Activated T-helper 1 cell treated with anti-CD3 and anti-CD28 coated beads, Interleukin-2, amount 50 U/mL, for 16 hours (primary cell): ENCODE data around the gene BRD2.
"Not testable (repeated sequence)": the region's sequence is repeated elsewhere in the genome, so short reads cannot be mapped to it uniquely, and the experiment has no call there.

ENCODE experiments used
- DNase-seq, 2 donors: peaks; one replicate each; pipeline ENCODE4 v3.0.0-alpha.2; 2020; ENCODE audit warnings: low read depth in 1 of 2, low spot score in 1 of 2

The BRD2 gene

DNA sequence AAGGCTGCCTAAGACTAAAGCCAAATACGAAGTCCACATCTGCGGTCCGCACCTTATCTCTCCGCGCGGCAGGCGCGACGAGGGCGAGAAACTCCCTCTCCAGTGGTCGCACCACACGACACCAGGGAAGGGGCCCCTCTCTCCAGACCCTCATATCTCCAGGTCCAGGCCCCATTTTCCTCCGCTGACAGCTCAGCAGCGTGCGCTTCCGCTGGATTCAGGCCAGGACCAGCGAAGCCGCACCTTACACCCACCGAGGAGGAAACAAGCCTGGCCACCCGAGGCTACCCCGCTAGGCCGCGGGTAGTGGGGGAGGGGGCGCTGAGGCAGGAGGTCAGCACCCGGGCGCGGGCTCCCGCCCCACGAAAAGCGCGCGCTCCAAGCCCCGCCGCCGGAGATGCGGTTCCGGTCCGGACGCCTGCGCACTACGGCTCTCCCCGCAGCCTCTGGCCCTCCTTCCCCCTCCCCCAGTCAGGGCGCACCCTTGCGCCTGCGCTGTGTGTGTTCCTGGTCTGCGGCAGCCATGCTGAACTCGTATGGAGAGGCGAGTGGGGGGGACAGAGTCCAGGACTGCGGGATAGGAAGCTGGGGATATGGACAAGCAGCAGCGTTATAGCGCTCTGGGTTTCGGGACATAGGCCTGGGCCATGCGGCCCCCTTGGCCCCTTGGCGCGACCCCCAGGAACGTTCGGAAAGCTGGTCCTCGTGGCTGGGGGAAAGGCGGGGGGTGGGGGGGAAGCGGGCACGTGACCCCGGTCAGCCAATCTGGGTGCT, at the start of gene BRD2:
TSS of gene BRD2 (plus strand) at position 502 of the 774 bp plus-strand sequence. CDS start 4,305 bp downstream, outside the sequence.
- peak; percentile 91 to 97 for DNase-seq

DNA sequence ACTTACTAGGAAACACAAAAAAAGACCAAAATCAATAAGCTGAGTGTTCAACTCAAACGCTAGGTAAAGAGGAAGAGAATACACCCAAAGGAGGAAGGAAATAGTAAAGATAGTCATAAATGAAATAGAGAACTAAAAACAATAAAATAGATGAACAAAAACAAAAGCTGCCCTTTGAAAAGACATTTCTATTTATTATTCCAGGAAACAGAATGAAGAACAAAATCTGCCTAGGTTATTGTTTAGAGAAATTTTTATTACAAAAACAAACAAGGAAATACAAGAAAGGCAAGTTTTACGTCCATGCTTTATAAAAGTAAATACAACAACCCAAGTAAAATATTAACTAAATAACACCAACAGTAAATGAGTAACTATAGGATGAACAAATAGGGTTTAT, 47.7 kb upstream of the BRD2 start:
- no peak for DNase-seq

DNA sequence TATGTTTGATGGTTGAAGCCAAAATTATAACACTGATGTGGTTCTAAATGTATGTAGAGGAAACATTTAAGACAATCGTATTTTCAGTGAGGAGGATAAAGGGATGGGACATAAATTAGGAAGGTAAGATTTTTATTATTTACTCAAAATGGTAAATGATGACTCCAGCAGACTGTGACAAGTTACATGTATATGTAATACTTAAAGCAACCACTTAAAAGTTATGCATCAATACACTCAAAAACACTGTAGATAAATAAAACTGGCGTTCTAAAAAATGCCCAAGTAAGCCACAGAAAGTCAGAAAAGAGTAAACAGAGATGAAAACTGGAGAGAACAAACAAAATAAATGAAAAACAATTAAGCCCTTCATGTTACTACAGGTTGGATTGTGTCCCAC, 46.3 kb upstream of the BRD2 start:
- no peak for DNase-seq

DNA sequence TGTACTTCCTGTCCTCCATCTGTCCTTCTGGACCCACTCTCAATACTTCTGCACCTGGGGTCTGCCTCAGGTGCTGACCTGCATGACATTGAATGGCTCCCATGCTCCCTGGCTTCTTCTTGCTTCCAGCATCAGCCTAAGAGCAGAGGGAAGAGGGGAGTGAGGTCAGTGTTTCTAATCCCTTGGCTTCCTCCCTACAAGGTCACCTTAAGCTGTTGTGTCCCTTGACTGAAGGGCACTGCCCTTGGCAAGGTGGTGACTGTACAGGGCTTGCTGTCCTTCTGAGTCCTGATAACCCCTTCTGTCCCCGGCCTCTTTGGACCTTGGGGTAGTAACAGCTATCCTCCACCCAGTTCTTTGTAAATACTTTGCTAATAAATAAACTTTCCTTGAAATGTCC, 37.2 kb upstream of the BRD2 start:
- DNase-seq: no peak

DNA sequence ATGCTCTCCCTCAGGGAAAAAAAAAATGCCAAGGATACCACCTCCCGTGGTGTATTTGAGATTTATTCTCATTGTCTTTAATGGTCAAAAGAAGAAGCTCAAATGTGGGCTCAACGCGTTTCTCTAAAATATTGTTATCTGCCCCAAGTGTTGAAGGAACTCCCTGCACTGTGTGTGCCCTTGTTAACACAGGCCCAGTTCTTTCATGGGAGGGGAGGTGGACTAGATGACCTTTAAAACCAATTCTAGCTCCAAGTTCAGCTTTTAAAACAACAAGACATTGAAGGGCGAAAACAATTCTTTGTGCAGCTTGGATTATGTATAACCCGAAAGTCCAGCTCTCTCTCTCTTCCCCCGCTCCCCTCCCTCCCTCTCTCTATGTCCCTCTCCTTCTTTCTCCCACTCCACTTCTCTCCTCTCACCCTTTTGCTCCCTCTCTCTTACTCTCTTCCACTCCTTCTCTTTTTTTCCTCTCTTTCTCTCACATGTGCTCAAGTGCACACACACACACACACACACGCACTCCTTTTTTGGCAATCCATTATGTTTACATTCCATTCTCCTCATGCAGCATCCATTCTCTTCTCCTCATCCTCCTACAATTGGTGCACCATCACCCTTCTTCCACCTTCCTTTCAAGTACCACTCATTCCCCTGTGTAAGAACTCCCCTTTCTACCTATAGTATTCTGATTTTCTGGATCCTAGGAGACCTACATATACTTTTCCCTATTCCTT, 36.1 kb upstream of the BRD2 start:
- no peak for DNase-seq

DNA sequence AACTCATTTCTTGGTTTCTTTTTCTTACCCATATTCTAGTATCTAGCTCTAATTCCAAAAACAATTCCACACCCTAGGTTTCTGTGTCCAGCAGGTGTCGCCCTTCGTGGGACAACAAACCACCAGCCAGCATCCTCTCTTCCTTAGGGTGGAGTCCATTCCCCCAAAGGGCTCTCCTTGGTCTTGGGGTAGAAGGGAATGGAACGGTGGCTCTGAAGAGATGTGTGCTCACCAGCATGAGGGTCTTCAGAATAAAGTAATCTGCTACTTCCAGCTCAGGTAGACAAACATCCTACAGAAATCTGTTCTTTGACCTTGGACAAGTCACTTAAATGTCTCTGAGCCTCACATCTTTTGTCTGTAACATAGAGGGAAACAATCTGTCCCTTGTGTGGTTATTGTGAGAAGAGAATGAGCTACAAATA, 34.7 kb upstream of the BRD2 start:
- DNase-seq: peak; percentile 59 to 64

DNA sequence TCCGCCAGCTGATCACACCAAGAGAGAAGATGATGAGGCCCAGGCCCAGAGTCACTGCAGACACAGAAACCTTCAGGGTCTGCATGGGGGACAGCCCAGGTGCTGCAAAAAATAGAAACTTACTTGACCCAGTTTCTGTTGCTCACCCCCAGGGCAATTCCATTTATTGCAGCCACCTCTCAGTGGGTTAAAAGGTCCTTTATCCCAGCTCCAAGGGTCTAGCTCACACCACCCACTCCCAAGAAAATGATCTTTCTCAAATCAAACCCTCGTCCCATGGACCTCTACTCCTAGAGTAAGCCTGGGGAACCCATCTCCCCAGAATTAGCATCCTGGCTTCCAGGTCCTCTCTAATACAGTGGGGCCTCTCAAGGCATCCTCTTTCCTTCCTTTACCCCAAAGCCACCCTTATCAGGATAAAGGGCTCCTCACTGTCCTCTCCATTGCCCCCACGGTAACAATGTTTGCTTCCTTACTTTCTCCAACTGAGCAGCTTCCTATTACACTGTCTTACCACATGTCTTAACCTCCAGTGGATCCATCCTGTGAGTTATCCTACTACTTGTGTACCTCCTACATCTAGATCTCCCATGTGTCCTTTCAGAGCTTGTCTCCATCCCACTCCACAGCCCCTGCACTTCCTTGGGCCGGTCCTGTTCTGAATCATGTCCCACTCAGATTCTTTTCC, 32.7 kb upstream of the BRD2 start:
- DNase-seq: no peak

DNA sequence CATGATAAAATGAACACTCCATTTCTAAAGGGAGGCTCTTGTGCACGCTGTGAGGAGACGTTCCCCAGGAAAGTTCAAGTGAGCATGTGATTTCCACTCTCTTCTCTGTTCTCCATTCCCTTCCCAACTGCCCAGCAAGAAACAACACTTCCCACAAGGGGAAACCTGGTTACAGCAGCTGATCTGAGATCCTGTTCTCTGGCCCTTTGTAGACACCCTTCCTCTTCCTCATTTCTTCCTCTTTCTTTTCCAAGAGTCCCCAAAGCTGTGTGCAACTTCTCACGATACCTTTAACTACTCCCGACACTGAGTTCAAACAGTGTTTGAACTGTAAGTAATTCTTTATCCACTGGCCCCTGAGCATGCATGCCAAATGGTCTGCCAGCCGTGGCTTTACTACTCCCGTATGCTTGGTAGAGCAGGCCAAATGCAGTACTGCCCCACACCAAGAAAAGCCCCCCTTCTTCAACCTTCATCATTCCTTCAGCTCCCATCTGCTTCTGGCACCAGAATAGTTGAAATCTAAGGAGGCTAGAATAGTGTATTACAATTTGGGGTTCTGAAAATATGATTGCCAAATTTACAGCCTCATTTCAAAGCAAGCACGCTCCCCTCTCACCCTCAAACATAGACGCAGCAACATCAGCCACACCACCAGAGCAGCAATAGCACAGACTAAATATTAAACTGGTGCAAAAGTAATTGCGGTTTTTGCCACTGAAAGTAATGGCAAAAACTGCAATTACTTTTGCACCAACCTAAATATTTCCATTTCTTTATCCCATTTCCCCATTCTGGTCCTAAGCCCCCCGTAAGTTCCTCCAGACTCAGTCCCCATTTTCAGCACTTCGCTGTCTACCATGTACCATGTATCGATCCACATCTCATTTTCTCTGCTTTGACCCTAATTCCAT, 31.9 kb upstream of the BRD2 start:
- DNase-seq: no peak

DNA sequence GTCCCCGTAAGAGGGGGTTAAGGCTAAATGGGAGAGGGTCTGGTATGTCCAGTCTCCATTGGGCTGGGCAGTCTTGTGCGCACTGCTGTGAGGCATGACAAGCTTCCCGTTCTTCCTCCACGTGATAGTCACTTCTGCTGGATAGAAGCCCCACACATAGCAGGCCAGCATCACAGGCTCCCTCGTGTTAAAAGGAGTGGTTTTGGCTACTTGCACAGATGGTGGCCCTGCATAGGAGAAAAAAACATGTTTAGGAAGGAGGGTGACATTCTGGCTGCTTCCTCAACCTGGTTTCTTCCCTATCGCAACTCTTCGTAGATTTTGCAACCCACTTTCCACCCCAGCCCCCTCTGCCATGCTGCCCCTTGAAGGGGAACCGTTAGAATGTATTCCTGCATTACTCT, 31.2 kb upstream of the BRD2 start:
- DNase-seq: no peak

DNA sequence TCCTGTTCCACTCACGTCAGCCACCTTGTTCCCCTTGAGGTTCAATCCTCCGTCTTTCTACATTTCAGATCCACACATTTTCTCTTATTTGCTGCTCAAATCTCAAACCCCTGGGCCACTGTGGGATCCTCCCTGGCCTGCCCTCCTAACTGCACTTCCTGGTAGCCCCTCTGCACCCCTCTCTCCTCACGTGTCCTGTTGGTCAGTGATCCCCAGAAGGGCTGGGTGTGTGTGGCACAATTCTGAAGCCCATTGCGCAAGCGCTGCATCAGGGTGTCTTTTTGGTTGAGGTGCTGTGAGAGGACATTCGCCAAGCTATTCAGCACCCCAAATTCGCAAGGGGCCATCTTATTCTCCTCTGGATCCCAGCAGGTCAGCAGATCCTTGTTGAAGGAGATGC, 29.9 kb upstream of the BRD2 start:
- no peak for DNase-seq

DNA sequence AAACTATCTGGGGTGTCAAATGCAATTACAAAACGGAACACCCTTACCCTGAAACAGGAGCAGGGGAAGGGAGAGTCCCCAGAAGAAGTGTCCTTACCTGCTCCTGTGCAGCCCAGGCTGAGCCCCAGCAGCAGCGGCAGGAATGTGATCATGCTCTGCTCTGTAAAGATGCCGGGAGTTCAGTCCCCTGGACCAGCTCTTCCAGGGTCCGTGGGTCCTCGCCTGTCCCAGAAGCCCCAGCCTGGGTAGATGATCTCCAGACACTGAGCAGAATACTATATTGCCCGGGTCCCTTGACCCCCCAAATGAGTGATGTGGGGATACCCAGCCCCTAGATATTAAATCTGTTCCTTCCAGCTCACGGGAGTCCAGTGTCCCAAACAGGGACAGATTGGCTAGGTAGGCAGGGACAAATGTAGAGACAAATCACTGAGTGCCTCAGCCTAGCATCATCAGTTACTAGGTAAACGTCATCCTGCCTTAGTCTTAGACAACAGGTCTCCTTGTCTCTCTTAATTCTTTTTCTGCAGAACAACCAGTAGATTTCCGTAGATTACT, 27.7 kb upstream of the BRD2 start, which contains the start of gene HLA-DMB:
TSS of gene HLA-DMB (minus strand) at position 373 of the 558 bp plus-strand sequence. CDS start at position 152, 221 bp downstream.
- DNase-seq: no peak

DNA sequence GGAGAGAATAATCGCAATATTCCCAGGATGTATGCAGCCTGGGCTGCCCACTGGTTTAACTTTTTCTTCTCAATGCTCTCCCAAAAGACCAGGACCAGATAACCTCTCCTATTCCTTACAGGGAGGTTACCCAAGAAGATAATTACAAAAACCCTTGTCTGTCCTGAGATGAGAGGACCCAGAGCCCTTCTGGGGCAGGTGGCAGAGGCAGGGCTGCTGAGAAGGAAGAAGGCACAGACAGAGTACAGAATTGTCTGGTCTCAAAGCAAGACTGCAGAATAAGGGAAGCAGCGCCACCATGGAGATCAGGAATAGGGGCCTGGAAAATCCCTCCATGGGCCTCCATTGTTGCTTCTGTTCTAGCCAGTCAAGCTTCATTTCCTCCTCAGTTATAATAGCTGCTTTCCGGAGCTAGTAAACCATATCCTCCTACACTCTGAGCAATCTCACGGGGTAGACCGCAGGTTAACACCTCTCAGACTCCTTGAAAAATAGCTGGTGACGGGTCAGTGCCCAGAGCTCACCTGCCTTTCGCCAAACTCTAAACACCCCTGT, 27.1 kb upstream of the BRD2 start:
- DNase-seq: peak in 1 of 2 donors; percentile 8

DNA sequence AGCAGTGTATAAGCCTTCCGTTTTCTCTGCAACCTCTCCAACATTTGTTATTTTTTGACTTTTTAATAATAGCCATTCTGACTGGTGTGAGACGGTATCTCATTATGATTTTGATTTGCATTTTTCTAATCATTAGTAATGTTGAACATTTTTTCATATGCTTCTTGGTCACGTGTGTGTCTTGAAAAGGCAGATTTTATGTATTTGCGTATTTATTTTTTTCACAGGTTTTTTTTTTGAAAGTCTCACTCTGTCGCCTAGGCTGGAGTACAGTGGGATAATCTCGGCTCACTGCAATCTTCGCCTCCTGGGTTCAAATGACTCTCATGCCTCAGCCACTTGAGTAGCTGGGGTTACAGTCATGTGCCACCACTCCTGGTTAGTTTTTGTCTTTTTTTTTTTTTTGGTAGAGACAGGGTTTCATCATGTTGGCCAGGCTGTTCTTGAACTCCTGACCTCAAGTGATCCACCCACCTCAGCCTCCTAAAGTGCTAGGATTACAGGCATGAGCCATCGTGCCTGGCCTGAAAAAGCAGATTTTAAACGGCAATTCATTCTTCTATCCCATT, 25.8 kb upstream of the BRD2 start:
- not testable (repeated sequence) for DNase-seq

DNA sequence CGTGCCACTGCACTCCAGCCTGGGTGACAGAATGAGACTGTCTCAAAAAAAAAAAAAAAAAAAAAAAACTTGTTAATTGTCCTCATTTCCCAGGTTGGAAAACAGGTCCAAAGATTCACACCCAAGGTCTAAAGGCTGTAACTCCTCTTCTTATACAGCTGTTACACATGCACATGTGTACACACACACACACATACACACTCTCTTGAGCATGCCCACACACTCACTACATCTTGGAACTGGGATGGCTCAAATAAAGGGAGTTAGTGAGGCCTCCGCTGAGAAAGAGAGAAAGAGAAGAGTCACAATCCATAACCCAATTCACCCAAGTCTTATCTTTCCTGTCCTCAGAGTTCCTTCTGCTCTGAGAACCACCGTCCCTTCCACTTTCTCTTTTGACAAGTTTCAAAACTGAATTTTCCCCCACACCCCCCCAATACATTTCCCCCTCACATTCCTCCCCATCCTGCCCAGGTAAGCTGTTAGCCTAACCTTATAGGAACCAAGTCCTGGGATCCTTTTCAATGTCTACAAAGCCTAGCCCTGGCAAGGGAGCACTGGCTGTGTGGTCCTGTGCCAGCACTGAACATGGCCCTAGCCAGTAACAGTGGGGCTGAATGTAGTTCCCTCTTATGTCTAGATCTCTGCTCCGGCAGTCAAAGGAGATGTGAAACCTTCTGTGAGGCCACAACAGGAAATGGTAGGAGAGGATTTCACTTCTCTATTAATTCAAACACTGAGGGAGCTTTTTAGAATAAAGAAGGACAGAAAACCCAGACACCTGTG, 24.3 kb upstream of the BRD2 start:
- no peak for DNase-seq

DNA sequence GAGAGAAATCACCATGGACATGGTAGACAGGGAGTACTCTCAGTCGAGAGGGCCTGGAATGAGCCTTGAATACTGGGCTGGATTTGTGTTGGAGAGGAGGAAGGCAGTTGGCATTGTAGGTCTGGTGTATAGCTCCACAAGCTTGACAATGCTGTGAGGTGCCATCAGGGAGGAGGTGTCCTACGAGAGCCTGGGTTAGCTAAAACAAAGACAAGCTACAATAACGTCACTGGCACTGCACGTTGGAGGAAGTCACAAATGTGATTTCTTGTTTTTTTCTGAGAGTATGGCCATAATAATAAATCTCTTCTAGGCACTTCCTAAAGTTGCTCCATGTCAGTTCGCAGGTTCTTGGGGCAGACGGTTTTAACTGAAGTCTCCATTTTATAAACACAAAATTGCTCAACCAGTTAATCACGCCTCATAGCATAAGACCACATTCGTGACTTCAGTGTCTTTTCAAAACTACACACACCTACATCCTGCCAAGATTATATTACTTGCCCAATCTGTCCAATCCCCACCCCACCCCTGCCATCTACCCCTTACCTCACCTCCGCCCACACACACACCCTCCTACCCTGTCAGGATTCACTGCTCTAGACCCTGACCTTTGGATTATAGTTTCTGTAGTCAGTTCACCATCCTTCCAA, 23.2 kb upstream of the BRD2 start:
- DNase-seq: no peak

DNA sequence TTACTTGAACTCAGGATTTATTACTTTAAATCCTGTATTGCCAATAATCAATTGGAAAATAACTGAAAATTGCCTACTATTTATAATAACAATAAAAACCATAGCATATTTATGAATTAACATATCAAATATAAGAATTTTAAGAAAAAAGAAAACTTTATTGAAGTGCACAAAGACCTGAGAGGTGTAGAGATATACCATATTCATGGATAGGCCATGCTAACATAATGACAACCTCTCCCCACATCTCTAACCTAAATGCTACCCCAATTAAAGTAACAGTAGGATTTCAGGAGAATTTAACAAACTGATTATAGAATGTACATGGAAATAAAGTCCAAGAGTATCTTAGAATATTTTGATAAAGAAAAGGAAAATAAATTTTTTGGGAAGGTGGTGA, 22.4 kb upstream of the BRD2 start:
- DNase-seq: no peak

DNA sequence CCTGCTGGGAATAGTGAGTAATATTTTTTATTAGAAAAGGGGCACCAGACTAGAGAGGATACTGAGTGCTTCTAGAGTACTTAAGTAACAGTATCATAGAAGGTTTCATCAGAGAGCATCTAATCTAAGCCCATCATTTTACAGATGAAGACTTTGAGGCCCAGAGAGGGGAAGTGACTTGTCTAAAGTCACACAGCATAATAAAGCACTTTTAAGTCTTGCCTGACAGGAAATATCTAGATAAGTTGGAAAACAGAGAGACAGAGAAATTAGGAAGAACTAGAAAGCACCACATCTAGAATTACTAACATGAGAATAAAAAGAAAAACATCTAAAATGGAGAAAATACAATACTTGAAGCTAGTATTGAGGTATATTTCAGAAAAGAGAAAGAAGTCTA, 21.5 kb upstream of the BRD2 start:
- DNase-seq: no peak
